Effector CD4-positive, alpha-beta T cell (primary cell): ENCODE measurements around the gene NPPC.
"Not testable (repeated sequence)": the region's sequence is repeated elsewhere in the genome, so short reads cannot be mapped to it uniquely, and the experiment has no call there.

Experiments used
- DNase-seq: peaks from one replicate; pipeline ENCODE4 v3.0.0-alpha.2; 2020

NPPC gene

DNA sequence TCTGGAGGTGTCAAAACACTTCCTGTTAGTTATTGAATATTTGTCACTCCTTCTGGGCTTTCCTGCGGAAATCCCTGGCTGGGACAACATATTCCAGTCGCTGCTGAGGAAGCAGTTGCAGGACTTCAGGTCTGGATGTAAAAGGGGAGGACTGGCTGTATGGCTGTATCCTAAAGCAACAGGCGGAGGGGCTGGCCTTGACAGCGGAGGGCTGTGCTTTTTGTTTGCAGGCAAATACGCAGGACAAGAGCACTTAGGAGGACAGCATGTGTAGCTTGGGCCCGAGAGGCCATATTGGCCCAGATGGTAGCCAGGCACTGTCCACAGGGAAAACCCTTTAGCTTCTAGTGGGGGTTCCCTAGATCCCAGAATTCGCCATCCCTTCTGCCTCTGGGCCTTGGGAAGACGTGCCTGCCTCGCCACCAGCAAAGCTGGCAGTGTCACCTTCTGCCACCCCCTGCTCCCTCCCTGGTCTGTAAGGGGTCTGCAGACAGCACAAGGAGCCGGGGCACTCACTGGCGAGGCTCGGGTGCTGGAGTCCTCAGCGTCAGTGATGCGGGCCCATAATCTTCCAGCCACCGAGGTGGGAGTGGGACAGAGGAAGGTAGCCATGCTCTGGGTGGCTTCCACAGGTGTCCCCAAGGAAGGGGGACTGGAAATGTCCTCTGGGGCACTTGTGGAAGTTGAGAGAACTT is 6.7 kb downstream of the NPPC start:
- DNase-seq = no peak

DNA sequence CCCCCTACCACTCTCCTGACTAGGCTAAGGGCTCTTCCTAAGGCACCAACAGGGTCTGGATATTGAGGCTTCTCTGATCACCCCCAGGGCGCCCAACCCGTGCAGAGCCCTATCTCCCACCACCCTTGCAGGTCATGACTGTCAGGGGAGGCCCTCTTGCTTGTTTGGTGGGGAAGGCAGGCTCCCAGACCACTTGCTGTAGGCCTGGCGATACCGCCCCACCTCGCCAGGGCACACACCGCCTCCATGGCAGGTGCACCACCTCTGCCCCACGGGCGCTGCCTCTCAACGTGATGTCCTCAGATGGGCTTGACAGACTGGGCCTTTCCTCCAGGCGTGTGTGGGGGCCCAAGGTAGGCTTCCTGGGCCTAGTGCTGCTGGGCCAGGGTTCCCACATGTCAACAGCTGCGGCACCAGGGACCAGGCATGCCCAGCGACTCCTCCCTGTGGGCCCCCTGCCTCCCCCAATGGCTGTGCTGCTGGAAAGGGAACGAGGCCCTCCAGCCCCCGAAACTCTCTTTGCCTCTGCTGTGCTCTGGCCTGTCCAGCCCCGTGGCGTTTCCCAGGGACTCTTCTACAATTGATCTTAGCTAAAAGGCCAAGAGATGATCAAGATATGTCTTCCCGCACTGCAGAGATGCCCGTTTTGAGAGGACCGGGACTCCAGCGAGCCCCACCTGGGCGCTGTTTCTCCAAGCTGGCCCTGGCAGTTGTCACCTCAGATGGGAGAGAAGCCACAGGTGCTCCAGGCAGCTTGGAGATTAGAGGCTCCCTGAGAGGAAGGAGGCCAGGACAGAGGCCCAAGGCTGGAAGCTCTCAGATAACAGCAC is 7.5 kb downstream of the NPPC start:
- no peak for DNase-seq

DNA sequence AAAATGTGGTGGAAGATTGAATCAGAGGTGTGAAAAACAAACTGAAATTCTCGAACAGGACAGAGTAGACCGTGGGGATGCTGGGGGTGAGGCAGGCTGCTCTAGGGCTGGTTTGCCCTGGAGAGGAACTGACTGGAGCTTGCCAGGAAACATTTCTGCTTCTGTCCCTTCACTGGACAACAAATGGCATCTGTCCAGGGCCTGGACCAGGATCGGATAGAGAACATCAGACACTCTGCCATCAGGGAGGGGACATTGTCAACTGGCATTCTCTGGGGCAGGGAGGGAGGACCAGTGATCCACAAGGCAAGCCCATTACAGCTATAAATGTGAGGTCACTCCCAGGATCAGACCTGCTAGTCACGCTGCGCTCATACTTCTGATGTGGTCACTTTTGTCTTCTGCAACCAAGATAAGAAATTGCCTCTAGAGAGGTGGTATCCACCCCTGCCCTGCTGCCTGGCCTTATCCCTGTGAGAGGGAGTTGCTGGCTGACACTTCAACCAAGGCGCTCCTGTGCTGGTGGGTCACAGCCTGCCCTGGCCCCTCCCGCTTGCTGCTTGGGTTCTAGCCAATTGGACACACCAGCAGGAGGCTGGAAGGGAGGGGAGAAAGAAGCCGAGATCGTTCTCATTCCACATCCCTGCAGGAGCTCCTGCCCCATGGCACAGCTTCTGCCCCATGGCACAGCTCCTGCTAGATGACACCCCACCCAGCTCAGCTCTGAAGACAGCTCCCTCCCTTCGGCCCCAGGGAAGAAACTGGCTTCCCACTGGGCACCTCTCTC is 8.7 kb downstream of the NPPC start:
- DNase-seq = no peak

DNA sequence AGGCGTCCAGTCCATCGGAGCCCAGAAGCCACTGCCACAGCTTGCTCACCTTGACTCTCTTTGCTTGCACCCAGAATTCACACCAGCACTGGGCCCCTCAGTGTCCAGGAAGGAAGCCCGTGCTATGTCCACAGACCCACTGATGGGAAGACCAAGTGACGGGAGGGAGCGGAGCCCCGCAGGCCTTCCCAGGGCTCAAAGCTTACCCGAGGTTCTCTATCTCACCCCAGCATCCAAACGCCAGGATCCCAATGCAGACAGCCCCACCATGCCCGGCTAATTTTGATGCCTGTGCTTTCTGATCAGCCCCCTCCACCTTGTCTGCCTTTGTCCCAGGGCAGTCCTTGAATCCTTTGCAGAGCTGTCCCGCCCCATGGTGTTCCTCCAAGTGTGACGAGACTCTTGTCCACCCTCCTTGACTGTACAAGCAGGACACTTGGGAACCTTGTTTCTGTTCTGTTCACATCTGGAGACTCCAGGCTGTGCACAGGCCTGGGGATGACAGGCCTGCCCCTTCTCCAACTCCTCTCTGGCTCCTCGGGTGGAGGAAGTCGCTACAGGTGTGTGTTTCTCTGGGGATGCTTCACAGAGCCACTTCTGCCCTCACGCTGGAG is 12.0 kb downstream of the NPPC start:
- no peak for DNase-seq

DNA sequence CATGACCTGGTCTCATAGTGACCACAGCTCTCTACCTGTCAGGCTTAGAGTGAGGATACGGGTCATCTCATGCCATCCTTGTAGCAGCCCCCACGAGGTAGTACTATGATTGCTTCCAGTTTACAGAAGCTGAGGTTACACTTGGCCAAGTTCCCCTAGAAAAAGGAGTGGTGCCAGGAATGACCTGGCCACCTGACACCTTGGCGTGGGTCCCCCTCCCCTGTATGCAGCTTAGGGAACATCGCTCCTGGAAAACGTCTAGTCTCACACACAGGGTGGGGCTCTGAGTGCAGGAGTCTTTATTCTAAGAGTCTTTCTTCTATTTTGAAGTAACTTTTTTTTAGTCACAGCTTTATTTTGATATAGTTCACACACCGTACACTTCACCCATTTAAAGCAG is 14.8 kb downstream of the NPPC start:
- no peak for DNase-seq

DNA sequence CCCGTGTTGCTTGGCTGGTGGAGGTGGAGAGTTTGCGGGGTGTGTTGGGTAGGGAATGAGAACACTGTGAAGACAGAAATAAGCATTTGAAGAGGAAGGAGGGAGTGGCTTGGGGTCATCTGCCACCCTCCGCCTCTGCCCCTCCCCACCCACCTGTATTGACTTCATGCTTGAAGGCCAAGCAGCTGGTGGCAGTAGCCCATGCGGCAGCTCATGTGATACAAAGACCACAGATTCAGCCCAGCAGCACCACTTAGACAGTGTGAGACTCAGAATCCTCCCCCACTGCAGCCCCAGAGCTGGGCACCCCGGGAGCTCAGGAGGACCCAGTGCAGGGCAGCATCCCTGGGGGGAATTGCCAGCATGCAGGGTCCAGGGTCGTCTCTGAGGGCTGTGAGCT is 15.4 kb downstream of the NPPC start:
- no peak for DNase-seq

DNA sequence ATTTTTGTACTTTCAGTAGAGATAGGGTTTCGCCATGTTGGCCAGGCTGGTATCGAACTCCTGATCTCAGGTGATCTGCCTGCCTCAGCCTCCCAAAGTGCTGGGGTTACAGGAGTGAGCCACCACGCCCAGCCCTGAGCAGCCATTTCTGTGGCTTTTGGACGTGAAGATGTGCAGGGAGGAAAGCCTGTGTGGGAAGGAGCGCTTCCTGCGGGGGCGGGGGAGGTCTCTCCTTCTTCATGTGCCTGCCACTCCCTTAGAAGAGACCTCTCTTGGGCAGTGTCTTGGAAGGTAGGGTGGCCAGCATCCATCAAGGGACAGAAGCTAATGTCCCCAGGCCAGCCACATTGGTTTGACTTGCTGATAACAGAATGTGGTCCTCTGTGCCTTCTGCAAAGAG is 16.0 kb downstream of the NPPC start:
- not testable (repeated sequence) for DNase-seq

DNA sequence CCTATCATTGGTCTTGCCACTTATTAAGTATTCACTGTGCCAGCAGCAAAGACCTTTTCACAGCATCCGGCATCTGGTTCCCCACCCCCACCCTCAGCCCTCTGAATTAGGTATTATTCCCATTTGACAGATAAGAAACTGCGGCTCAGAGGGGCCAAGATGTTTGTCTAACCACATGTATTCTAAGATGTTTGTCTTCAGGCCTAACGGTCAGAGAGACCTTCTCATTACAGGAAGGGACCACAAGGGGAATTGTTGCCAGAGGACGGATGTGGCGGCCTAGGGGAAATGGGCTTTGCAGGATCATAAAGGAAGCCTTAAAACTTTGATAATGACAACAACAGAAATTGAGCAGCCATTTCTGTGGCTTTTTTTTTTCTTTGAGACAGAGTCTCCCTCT is 16.6 kb downstream of the NPPC start:
- DNase-seq = no peak

DNA sequence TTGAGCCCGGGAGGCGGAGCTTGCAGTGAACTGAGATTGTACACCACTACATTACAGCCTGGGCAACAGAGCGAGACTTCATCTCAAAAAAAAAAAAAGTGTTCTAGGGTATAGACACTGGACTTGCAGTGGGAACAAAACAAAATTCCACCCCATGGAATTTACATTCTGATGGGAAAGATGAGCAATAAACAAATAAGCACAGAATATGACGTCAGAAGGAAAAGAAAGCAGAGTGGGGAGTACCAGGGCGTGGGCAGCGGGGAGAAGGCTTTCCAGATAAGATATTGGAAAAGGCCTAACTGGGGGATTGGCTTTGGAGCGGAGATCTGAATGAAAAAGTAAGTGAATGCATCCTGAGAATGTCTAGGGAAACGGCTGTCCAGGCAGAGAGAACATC is 17.6 kb downstream of the NPPC start:
- DNase-seq = no peak

DNA sequence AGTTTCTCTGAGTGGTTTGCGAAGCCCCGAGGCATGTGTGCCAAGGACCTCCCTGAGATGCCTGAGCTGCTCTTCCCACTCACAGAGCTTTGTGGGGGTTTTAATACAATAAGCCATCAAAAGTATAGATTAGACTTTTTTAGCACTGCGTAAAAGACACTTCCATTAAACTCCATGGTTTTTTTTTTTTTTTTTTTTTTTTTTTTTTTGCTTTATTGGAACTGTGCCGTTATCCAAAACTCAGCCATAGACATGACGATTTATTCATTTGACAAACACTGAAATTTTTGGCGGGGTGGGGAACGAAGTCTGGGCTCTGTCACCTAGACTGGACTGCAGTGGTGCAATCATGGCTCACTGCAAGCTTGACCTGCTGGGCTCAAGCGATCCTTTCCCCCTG is 18.4 kb downstream of the NPPC start:
- no peak for DNase-seq

DNA sequence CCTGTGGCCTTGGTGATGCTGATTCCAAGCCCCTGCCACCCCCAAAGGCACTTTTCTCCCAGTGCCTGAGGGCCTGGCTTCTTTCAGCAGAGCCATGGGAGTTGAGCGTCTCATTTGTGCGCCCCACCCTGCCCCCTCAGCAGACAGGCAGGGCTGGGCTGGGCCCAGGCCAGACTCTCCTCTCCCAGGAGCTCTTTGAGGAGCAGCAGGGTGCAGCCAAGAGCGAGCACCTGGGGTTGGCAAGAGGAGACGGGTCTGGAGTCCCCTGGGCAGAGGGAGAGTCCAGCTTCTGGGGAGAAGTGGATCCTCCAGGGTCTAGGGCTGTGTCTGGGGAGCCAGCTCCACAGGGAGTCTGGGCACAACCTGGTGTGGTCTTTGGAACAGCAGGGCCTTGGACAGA is 21.2 kb downstream of the NPPC start:
- DNase-seq = no peak

DNA sequence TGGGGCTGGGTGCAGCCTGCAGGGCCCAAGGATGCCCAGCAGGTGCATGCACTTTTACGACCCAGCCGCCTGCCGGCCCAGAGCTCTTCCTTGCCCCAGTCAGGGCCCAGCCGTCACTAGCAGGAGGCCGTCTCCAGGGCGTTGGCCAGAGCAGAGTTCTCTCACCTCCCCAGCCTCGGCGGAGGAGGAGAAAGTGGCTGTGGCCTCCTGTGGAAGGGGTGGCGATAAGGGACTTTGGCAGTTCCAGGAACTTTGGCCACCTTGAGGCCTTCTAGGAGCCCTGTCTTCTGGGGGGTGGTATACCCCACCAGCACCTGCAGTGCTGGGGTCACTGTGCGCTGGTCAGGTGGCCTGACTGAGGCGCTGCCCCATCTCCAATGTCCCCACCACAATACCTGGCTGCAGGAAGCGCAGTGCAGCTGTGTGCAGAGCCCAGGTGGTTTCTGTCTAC is 22.0 kb downstream of the NPPC start:
- DNase-seq = no peak

DNA sequence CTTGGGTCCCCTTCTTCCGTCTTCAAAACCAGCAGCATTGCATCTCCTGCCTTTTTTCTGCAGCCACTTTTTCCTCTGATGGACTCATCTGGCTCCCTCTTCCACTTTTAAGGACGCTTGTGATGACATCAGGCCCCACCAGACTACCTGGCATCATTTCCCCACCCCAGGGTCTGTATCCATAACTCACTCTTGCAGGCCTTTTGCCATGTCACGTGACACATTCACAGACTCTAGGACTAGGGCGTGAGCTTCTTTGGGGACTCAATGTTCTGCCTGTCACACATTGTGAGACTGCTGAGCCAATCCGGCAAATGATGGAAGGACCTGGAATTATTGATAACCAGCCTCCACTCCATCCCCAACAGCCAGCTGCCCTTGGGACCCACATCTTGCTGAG is 23.6 kb downstream of the NPPC start:
- DNase-seq = no peak

DNA sequence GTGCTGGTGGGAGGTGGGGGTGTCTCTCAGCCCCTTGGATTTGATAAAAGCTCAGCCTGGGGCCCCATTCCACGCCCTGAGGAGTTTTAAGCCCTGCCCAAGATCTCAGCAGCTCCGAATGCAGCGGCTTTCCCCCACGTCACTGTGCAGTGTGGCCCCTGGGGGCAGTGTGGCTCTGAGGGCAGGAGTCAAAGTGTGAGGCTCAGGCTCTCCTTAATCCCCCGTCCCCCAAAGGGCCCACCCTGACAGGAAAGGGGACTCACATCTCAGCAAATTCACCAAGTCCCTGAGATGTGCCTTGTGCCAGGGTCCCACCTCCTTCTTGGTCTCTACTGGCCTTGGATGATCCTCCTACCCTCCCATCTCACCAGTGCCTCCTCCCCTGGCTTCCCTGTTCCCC is 25.2 kb downstream of the NPPC start:
- no peak for DNase-seq

DNA sequence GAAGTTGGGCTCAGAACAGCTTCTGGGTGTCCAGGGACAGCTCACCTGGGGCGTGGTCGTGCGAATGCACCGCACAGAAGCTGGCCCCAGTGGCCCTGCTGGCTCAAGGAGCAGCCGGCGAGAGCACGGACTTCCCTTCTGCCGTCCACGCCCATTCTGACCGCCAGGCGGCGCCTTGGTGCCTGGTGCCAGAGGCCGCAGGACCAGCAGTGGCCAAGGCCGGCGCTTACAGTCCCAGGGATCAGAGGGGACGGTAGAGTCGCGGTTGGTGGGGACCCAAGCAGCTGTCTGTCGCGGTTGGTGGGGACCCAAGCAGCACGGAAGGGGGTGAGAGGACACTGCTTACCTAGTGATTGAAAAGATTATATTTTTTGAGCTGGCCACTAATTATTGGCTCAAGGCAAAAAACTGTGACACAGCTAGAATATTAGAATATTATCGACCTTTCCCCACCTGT is 25.7 kb downstream of the NPPC start:
- peak; percentile 41 for DNase-seq

DNA sequence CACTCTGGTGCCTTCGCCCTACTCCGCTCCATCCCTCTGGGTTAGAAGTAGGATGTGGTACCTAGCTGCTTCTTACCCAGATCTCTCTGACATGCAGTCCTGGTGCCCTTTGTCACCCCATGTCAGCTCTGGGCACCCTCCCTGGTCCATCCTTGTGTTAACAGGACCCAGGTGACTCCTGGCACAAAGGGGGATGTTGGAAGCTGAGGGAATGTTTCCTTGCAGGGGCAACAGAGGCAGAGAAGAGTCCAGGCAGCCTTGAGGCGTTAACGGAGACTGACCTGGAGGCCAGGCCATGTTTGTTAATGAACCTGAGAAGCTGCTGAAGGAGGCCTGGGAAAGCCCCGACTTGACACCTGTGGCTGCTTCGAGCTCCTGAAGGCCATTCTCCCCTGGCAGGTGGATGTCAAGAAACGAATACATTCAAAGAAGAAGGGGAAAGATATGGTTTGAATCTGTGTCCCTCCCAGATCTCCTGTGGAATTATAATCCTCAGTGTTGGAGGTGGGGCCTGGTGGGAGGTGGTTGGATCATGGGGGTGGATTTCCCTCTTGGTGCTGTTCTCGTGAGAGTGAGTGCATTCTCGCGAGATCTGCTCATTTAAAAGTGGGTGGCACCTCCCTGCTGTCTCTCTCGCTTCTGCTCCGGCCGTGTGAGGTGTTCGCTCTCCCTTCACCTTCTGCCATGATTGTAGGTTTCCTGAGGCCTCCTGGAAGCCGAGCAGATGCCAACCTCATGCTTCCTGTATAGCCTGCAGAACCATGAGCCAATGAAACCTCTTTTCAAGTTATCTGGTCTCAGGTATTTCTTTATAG is 31.4 kb downstream of the NPPC start:
- DNase-seq = no peak

DNA sequence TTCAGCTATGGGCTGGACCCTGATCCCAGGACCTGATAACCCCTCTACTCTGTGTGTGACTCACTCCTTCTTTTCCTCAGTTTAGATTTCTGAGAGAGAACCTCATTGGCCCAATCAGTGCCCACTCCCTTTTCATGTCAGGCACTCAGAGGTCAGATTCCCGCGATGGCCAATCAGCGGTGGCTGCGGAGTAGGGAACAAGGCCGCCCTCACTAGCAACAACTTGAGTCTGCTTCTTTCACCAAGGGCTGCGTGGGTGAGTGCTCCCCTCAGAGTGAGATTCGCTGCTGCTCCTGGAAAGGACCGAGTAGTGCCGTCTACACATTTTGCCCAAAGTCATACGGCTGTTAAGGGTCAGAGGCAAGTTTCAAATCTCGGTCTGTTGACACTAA is 34.7 kb downstream of the NPPC start:
- no peak for DNase-seq

DNA sequence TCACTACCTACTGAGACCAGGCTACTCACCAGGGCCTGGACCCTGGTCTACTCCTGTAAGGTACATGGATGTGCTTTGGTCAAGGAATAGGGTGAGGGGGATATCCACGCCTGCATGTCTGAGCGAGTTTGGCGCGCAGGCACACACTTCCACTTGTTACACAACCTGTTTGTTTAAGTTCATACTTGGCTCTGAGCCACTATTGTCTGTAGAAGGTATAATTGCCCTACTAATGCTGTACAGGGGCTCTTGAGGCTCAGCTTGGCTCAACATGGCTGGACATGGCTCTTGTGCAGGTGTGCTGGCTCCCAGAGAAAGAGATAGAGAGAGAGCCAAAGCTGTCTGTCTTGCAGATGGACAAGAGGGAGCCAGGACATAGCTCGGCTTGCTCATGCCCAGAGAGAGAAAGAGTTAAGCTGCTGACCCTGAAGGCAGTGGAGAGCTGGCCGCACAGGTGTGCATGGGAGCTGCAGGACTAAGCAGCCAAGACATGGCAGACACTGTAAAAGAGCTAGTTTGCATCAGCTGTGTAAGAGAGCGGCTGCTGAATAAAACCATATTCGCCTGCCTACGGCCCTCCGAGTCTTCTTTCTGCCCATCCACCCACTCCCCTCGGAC is 35.2 kb downstream of the NPPC start:
- no peak for DNase-seq

DNA sequence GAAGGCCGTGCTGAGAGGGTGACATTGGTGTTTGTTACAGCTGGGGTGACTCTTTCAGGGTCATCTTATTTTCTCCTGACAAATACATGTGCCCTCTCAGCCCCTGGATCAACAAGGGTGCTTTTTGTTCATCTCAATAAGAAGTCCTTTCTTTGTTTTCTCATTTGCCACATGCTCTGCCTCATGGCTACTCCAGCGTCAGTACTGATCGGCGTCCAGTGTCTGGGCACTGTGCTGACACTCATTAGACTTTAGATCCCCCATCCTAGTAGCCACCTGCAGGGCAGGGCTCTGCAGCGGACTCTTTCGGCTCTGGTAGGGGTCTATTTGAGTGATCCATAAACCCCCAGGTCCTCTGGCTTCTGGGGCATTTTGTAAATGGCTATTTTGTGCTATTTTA is 38.4 kb downstream of the NPPC start:
- DNase-seq = no peak

DNA sequence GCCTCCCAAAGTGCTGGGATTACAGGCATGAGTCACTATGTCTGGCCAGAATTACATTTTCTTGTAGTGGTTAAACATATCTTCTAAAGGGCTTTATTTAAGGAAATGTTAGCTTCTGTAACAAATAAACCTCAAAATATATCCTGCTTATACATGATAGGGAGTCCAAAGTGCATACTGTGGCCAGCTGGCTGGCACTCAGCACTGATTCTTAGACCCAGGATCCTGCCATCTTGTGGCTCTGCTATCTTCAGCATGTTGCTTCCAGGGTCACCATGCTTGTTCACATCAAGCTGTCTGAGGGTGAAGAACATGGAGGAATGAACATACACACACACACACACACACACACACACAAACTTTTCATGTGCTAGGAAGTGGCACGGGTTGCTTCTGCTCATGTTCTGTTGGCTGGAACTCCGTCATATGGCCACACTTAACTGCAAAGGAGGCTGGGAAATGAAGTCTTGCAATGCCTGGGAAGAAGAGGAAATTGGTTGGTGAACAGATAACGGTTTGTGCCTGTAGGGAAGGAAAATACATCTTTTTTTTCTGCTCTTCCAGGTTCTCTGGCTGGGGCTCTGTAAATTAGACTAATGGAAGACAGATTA is 40.0 kb downstream of the NPPC start:
- DNase-seq = no peak

DNA sequence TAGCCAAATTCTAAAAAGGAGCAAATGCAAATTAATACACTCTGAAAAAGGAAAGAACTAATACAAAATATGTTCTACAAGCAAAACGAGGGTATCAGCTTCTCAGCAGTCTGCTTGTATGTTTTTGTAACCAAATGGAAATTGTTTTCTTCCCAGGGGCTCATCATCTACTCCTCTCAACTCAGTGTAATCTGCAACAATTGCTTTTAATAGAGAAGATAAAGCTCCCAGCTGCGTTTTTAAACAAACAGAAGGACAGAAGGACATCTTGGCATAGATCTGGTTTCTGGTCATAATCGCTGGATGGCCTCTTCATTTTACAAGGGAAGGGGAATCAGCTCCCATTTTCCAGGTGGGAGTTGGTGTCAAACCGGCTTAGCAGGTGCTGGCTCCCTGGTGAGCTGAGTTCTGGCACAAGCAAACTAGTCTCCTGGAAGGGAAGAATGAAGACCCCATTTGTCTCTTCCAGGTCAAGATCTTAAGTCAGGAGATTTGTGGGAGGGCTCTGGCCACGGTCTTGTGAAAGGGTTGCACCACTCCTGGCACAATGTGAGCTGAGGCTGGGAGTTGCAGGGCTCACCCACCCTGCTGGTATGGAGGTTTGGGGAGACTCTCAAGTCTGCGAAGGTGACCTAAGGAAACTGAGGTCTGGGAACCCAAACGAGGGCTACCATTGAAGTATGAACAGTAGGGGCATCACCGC is 41.6 kb downstream of the NPPC start:
- no peak for DNase-seq
